HepG2 (cell line): ENCODE results near the gene VNN1. TPM values are rescaled to one million over a fixed set of nuclear protein-coding genes. Genes with fewer than 3 reads are reported as not detected.

Experiments
- ATAC-seq: fragments of 200-7000 bp; cut with Tn5 transposase; 3 replicates; pipeline ENCODE4 v1.9.1; 2020; ENCODE audit warnings: mild to moderate bottlenecking, moderate library complexity
- BruUV-seq: library from RNA; stranded (reverse); fragments of 400-500 nt; replicated peaks from 2 replicates; lab custom pipeline; 2021; lab: Mats Ljungman, UMichigan
- CTCF ChIA-PET: fragments of 300-600 bp; formaldehyde crosslinking; extraction: SDS; loops from one replicate; lab custom pipeline; 2021; ENCODE audit warnings: low total read pairs, inconsistent platforms, low intra/inter-chr PET ratio; lab: Yijun Ruan, JAX
- POLR2A ChIA-PET: fragments of 350-600 bp; sonication (Branson Sonifier 250); formaldehyde crosslinking; loops from one replicate; lab custom pipeline; 2020; ENCODE audit warnings: antibody characterized with exemption, inconsistent platforms; lab: Yijun Ruan, JAX
- DNase-seq: peaks from one replicate; pipeline ENCODE4 v3.0.0-alpha.2; 2015; ENCODE audit warnings: low spot score
- FAIRE-seq: peaks from 3 replicates; lab custom pipeline; 2011; peaks lifted over from hg19 to GRCh38; lab: Jason Lieb, UNC
- H2AFZ ChIP-seq: one replicate; pipeline ENCODE4 v1.6.1; 2011; ENCODE audit warnings: low read length, inconsistent platforms
- H3K27ac ChIP-seq: fragments of 300-600 bp; 3 replicates; pipeline ENCODE4 v1.8.0; 2011; ENCODE audit warnings: mixed run types, mild to moderate bottlenecking, mixed read lengths, low read length, inconsistent platforms; ENCODE audit not compliant: insufficient read depth; ENCODE audit errors: extremely low read length
- H3K27me3 ChIP-seq, 2 experiments: fragments of 200-600 bp in 1 of 2; 2 replicates in 1 of 2; 3 replicates in 1 of 2; pipeline versions ENCODE4 v1.6.0 to v1.8.0; 2011; ENCODE audit warnings: low read length in 2 of 2, mild to moderate bottlenecking in 2 of 2, moderate library complexity in 2 of 2, inconsistent platforms in 1 of 2; ENCODE audit not compliant: insufficient read depth in 2 of 2, control insufficient read depth in 1 of 2
- H3K36me3 ChIP-seq, 2 experiments: fragments of 200-600 bp in 1 of 2; replicated peaks in 1 of 2; 2 replicates in 1 of 2; 3 replicates in 1 of 2; pipeline versions ENCODE4 v1.5.1 to v1.8.0; 2011; ENCODE audit warnings: low read length in 2 of 2, inconsistent platforms in 1 of 2; ENCODE audit not compliant: insufficient read depth in 2 of 2, control insufficient read depth in 1 of 2
- H3K4me1 ChIP-seq: 2 replicates; pipeline ENCODE4 v1.5.1; 2012; ENCODE audit warnings: low read length, inconsistent platforms; ENCODE audit not compliant: insufficient read depth
- H3K4me2 ChIP-seq: 2 replicates; pipeline ENCODE4 v1.6.0; 2011; ENCODE audit warnings: low read depth, low read length, inconsistent platforms
- H3K4me3 ChIP-seq, 3 experiments: fragments of 200-600 bp in 1 of 3; sonication (generic), shearing (Covaris generic) in 1 of 3; replicated peaks in 1 of 3; 2 replicates each; pipeline ENCODE4 v1.5.1; 2011 to 2016; ENCODE audit warnings: low read length in 3 of 3, inconsistent platforms in 2 of 3, low read depth in 2 of 3, mild to moderate bottlenecking in 2 of 3, control low read depth in 1 of 3, mixed read lengths in 1 of 3; ENCODE audit not compliant: insufficient read depth in 1 of 3
- H3K79me2 ChIP-seq: one replicate; pipeline ENCODE4 v1.6.1; 2011; ENCODE audit warnings: low read length, inconsistent platforms; ENCODE audit not compliant: insufficient read depth
- H3K9ac ChIP-seq: 2 replicates; pipeline ENCODE4 v1.6.0; 2011; ENCODE audit warnings: mild to moderate bottlenecking, low read depth, low read length, inconsistent platforms; ENCODE audit not compliant: insufficient read depth
- H3K9me3 ChIP-seq: 2 replicates; pipeline ENCODE4 v1.5.1; 2012; ENCODE audit warnings: mild to moderate bottlenecking, low read length
- H4K20me1 ChIP-seq: 2 replicates; pipeline ENCODE4 v1.6.0; 2011; ENCODE audit warnings: inconsistent platforms, mild to moderate bottlenecking, low read length, moderate library complexity; ENCODE audit not compliant: insufficient read depth
- ADNP ChIP-seq: sonication (generic); formaldehyde crosslinking; IDR thresholded peaks from 2 replicates; pipeline ENCODE4 v1.4.0; 2020; ENCODE audit warnings: missing genetic modification reagents
- ATF7-NPFF ChIP-seq: sonication (generic); formaldehyde crosslinking; IDR thresholded peaks from 2 replicates; pipeline ENCODE4 v1.8.1; 2023; ENCODE audit warnings: mild to moderate bottlenecking, low read depth, missing genetic modification reagents, moderate library complexity
- CHD4 ChIP-seq: fragments of 200-600 bp; sonication (generic); IDR thresholded peaks from 2 replicates; pipeline ENCODE4 v1.7.0; 2017; ENCODE audit warnings: mild to moderate bottlenecking, low read length, borderline replicate concordance
- FOXO4 ChIP-seq: sonication (generic); formaldehyde crosslinking; conservative IDR thresholded peaks from 2 replicates; pipeline ENCODE4 v1.8.1; 2023; ENCODE audit warnings: missing genetic modification reagents
- KLF12 ChIP-seq: sonication (generic); formaldehyde crosslinking; IDR thresholded peaks from 2 replicates; pipeline ENCODE4 v1.4.0; 2020; ENCODE audit warnings: missing genetic modification reagents, borderline replicate concordance
- MIER3 ChIP-seq: IDR thresholded peaks from 2 replicates; pipeline ENCODE4 v1.6.1; 2016; ENCODE audit warnings: missing compliant biosample characterization, borderline replicate concordance
- SKIL ChIP-seq: sonication (generic); formaldehyde crosslinking; IDR thresholded peaks from 2 replicates; pipeline ENCODE4 v1.8.0; 2022; ENCODE audit warnings: missing genetic modification reagents, mild to moderate bottlenecking, moderate library complexity, borderline replicate concordance
- ZNF274 ChIP-seq: sonication (generic); formaldehyde crosslinking; IDR thresholded peaks from 2 replicates; pipeline ENCODE4 v1.5.1; 2020; ENCODE audit warnings: mild to moderate bottlenecking, missing genetic modification reagents
- ZNF556 ChIP-seq: sonication (generic); formaldehyde crosslinking; IDR thresholded peaks from 2 replicates; pipeline ENCODE4 v1.4.0; 2020; ENCODE audit warnings: mild to moderate bottlenecking, missing genetic modification reagents, borderline replicate concordance
- WGBS: methylation state at CpG from one replicate; pipeline ENCODE4 v1.1.6; 2017; ENCODE audit warnings: low lambda C conversion rate; 5-methylcytosine and 5-hydroxymethylcytosine counted together
- in situ Hi-C: cut with HindIII; loops from 2 replicates; pipeline ENCODE4 v1.10.0; 2017; ENCODE audit warnings: low pct_unique_long_range_greater_than_20kb; ENCODE audit not compliant: extremely low pct_ligation_motif_present
- intact Hi-C: fragments of 100-400 bp; cut with micrococcal nuclease; formaldehyde crosslinking; loops from one replicate; pipeline ENCODE4 v1.10.0; 2022; ENCODE audit not compliant: unreplicated experiment
- polyA plus RNA-seq, 8 experiments: library from polyadenylated mRNA; depleted of rRNA in 3 of 8; stranded (reverse) in 7 of 8; unstranded in 1 of 8; fragments of >200 nt; fragmentation: Illumina TruSeq in 4 of 8; extraction: Trizol in 4 of 8; gene quantifications; 2 replicates each; pipeline versions ENCODE4 v1.2.1 to v1.2.3, GENCODE V29; 2011 to 2016; ENCODE audit warnings: low read depth in 4 of 8, missing spikeins in 1 of 8, mixed read lengths in 1 of 8; ENCODE audit not compliant: insufficient read depth in 1 of 8
- total RNA-seq, 5 experiments: library from RNA; depleted of rRNA; stranded (reverse); fragments of >200 nt; fragmentation: Illumina TruSeq; extraction: Trizol; gene quantifications; 2 replicates each; pipeline ENCODE4 v1.2.3, GENCODE V29; 2016; ENCODE audit warnings: low read depth in 1 of 5
- TF ChIP-seq, protein P1 (sequence below): sonication (generic); formaldehyde crosslinking; IDR thresholded peaks from 2 replicates; pipeline ENCODE4 v1.4.0; 2020; ENCODE audit warnings: mild to moderate bottlenecking, missing genetic modification reagents, borderline replicate concordance
- TF ChIP-seq, protein P2 (sequence below): sonication (generic); formaldehyde crosslinking; IDR thresholded peaks from 2 replicates; pipeline ENCODE4 v1.4.0; 2020; ENCODE audit warnings: missing genetic modification reagents
- TF ChIP-seq, protein P3 (sequence below): sonication (generic); formaldehyde crosslinking; IDR thresholded peaks from 2 replicates; pipeline ENCODE4 v1.5.0; 2020; ENCODE audit warnings: missing genetic modification reagents

Gene VNN1
- total and polyA plus RNA-seq, 2 of the 13 experiments (the other 11 are each of a cell fraction or from before 2014, with no cell fraction given) = 0.62 to 4.0 TPM

DNA sequence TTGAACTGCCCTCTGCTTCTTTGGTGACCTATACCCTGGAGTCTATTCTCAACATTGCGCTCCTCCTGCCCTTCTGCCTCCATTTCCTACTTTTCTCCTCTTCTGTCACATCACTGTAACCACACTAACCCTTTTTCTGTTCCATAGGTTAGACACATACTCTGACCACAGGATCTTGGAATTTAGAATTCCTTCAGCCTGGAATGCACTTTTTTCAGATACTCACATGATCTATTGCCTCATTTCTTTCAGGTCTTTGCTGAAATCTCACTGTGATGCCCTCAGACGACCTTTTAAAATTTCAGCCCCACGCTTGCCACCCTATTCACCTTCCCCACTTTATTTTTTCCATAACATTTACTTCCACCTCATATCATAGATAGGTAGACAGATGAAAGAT, 5.1 kb downstream of the VNN1 start:
- intact Hi-C loops (no loop called here), in situ Hi-C loops (no loop called here)
- Histone ChIP-seq H3K9ac (no peak overlapping the region), H3K4me1 (peaks cover 10% of the 10 kb centered on the region; the same call in 1 of the 2 replicates), H3K36me3 (no peaks in the 10 kb centered on the region), H2AFZ (no peak overlapping the region), H3K27me3 (no peaks in the 10 kb centered on the region)
- no peak for DNase-seq
- WGBS = 37% methylated on average over 3 of the region's 3 CpGs
- TF ChIP-seq ATF7-NPFF (no peak), SKIL (no peak), CHD4 (no peak), MIER3 (CRISPR knock-in tag) (no peak), KLF12 (CRISPR knock-in tag) (no peak), ZNF556 (CRISPR knock-in tag) (no peak), FOXO4 (CRISPR knock-in tag) (no peak), ADNP (CRISPR knock-in tag) (no peak), ZNF274 (CRISPR knock-in tag) (no peak)
- TF ChIP-seq, protein P1, sequence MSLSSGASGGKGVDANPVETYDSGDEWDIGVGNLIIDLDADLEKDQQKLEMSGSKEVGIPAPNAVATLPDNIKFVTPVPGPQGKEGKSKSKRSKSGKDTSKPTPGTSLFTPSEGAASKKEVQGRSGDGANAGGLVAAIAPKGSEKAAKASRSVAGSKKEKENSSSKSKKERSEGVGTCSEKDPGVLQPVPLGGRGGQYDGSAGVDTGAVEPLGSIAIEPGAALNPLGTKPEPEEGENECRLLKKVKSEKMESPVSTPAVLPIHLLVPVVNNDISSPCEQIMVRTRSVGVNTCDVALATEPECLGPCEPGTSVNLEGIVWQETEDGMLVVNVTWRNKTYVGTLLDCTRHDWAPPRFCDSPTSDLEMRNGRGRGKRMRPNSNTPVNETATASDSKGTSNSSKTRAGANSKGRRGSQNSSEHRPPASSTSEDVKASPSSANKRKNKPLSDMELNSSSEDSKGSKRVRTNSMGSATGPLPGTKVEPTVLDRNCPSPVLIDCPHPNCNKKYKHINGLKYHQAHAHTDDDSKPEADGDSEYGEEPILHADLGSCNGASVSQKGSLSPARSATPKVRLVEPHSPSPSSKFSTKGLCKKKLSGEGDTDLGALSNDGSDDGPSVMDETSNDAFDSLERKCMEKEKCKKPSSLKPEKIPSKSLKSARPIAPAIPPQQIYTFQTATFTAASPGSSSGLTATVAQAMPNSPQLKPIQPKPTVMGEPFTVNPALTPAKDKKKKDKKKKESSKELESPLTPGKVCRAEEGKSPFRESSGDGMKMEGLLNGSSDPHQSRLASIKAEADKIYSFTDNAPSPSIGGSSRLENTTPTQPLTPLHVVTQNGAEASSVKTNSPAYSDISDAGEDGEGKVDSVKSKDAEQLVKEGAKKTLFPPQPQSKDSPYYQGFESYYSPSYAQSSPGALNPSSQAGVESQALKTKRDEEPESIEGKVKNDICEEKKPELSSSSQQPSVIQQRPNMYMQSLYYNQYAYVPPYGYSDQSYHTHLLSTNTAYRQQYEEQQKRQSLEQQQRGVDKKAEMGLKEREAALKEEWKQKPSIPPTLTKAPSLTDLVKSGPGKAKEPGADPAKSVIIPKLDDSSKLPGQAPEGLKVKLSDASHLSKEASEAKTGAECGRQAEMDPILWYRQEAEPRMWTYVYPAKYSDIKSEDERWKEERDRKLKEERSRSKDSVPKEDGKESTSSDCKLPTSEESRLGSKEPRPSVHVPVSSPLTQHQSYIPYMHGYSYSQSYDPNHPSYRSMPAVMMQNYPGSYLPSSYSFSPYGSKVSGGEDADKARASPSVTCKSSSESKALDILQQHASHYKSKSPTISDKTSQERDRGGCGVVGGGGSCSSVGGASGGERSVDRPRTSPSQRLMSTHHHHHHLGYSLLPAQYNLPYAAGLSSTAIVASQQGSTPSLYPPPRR (CRISPR knock-in tag) = no peak
- TF ChIP-seq, protein P2, sequence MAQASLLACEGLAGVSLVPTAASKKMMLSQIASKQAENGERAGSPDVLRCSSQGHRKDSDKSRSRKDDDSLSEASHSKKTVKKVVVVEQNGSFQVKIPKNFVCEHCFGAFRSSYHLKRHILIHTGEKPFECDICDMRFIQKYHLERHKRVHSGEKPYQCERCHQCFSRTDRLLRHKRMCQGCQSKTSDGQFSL (CRISPR knock-in tag) = no peak
- TF ChIP-seq, protein P3, sequence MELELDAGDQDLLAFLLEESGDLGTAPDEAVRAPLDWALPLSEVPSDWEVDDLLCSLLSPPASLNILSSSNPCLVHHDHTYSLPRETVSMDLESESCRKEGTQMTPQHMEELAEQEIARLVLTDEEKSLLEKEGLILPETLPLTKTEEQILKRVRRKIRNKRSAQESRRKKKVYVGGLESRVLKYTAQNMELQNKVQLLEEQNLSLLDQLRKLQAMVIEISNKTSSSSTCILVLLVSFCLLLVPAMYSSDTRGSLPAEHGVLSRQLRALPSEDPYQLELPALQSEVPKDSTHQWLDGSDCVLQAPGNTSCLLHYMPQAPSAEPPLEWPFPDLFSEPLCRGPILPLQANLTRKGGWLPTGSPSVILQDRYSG (CRISPR knock-in tag) = no peak
- TF ChIP-seq, all 625 proteins: peak for 0
- no peak overlapping the region for H3K4me2 ChIP-seq
- H3K27ac ChIP-seq = no peak overlapping the region
- ATAC-seq (no peak), FAIRE-seq (no peak)
- no peaks in the 10 kb centered on the region for H4K20me1 ChIP-seq
- ChIA-PET POLR2A (no interaction called here), CTCF (no interaction called here)
- no peaks in the 10 kb centered on the region for H3K9me3 ChIP-seq
- no TSS peak for BruUV-seq
- no peak overlapping the region for H3K4me3 ChIP-seq
- H3K79me2 ChIP-seq = no peaks in the 10 kb centered on the region
